ENCODE measurements around the gene CFTR. TPM values are rescaled to one million over a fixed set of nuclear protein-coding genes. Genes with fewer than 3 reads are reported as not detected.

Gene CFTR
- total and polyA plus RNA-seq, 4 experiments from 2014 or later = not detected

DNA sequence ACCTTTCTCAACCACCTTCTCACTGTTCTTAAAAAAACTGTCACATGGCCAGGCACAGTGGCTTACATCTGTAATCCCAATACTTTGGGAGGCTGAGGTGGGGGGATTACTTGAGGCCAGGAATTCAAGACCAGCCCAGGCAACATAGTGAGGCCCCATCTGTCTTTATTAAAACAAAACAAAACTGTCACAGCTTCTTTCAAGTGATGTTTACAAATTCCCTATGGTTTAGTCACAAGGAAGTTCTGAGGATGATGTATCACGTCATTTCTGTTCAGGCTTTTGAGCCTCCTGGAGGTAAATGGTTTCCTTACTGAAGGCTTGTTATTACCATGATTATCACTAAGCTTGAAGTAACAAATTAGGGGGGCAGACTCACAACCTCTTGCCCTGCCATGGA lies 186.2 kb downstream of the CFTR start:
- Histone ChIP-seq H3K4me1 (ENCODE audit: insufficient read depth, low read length) (no peaks in the 10 kb centered on the region), H3K27ac (ENCODE audit: low read depth, low read length) (no peak overlapping the region), H3K9me3 (ENCODE audit: control insufficient read depth in 1 of 2, low read length in 2 of 2) (no peaks in the 10 kb centered on the region), H3K4me3 (ENCODE audit: low read length in 2 of 2) (no peak overlapping the region), H3K36me3 (ENCODE audit: insufficient read depth, low read length) (no peaks in the 10 kb centered on the region), H3K27me3 (ENCODE audit: insufficient read depth, low read length) (no peaks in the 10 kb centered on the region)
- no peak overlapping the region for H3K27ac Mint-ChIP-seq
- intact Hi-C loops (cut with micrococcal nuclease) = no loop called here
- POLR2A ChIA-PET (ENCODE audit: partially characterized antibody) = no interaction called here
- H3K4me1 Mint-ChIP-seq = no peaks in the 10 kb centered on the region
- H3K9me3 Mint-ChIP-seq = peaks cover 0 to 7% (median 0%) of the 10 kb centered on the region in 8 donors
- CTCF ChIA-PET (ENCODE audit: partially characterized antibody) = no interaction called here
- no peak for DNase-seq
- H3K36me3 Mint-ChIP-seq = no peaks in the 10 kb centered on the region
- no peak overlapping the region for H3K4me3 Mint-ChIP-seq
- no peaks in the 10 kb centered on the region for H3K27me3 Mint-ChIP-seq

DNA sequence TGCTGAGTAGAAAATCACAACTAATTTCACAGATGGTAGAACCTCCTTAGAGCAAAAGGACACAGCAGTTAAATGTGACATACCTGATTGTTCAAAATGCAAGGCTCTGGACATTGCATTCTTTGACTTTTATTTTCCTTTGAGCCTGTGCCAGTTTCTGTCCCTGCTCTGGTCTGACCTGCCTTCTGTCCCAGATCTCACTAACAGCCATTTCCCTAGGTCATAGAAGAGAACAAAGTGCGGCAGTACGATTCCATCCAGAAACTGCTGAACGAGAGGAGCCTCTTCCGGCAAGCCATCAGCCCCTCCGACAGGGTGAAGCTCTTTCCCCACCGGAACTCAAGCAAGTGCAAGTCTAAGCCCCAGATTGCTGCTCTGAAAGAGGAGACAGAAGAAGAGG lies 186.9 kb downstream of the CFTR start:
- POLR2A ChIA-PET (ENCODE audit: partially characterized antibody) = no interaction called here
- H3K27ac Mint-ChIP-seq = no peak overlapping the region

DNA sequence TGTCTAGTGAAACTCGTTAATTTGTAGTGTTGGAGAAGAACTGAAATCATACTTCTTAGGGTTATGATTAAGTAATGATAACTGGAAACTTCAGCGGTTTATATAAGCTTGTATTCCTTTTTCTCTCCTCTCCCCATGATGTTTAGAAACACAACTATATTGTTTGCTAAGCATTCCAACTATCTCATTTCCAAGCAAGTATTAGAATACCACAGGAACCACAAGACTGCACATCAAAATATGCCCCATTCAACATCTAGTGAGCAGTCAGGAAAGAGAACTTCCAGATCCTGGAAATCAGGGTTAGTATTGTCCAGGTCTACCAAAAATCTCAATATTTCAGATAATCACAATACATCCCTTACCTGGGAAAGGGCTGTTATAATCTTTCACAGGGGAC lies 187.6 kb downstream of the CFTR start:
- ChIA-PET POLR2A (ENCODE audit: partially characterized antibody) (no interaction called here), CTCF (ENCODE audit: partially characterized antibody) (no interaction called here)

More for the DNA sequence above, 186.9 kb downstream of the CFTR start:
- H3K4me1 Mint-ChIP-seq = no peaks in the 10 kb centered on the region
- H3K9me3 Mint-ChIP-seq = peaks cover 0 to 8% (median 0%) of the 10 kb centered on the region in 8 donors
- CTCF ChIA-PET (ENCODE audit: partially characterized antibody) = no interaction called here
- Histone ChIP-seq H3K4me3 (ENCODE audit: low read length in 2 of 2) (no peak overlapping the region), H3K9me3 (ENCODE audit: control insufficient read depth in 1 of 2, low read length in 2 of 2) (no peaks in the 10 kb centered on the region), H3K4me1 (ENCODE audit: insufficient read depth, low read length) (no peaks in the 10 kb centered on the region), H3K27me3 (ENCODE audit: insufficient read depth, low read length) (no peaks in the 10 kb centered on the region), H3K36me3 (ENCODE audit: insufficient read depth, low read length) (no peaks in the 10 kb centered on the region), H3K27ac (ENCODE audit: low read depth, low read length) (no peak overlapping the region)
- H3K4me3 Mint-ChIP-seq = no peak overlapping the region
- no peak for DNase-seq
- intact Hi-C loops (cut with micrococcal nuclease) = no loop called here
- no peaks in the 10 kb centered on the region for H3K36me3 Mint-ChIP-seq
- no peaks in the 10 kb centered on the region for H3K27me3 Mint-ChIP-seq

DNA sequence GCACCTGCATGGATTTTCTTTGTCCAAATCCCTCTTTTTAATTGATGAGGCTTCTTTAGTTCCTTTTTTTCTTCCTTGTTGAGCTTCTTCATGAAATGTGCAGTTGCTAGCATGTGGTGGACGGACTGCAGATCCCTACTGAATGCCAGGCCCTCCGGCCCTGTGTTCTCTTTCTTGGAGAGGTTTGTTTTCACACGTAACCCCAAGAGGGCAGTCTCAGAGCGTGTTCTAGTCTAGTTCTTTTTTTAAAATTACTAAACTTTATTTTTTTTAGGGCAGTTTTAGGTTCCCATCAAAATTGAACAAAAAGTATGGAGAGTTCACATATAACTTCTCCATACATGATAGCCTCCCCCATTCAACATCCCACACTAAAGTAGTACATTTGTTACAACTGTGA lies 190.0 kb downstream of the CFTR start:
- Histone ChIP-seq H3K27me3 (ENCODE audit: insufficient read depth, low read length) (no peaks in the 10 kb centered on the region), H3K4me1 (ENCODE audit: insufficient read depth, low read length) (no peaks in the 10 kb centered on the region), H3K27ac (ENCODE audit: low read depth, low read length) (no peak overlapping the region), H3K9me3 (ENCODE audit: control insufficient read depth in 1 of 2, low read length in 2 of 2) (no peaks in the 10 kb centered on the region), H3K4me3 (ENCODE audit: low read length in 2 of 2) (no peak overlapping the region), H3K36me3 (ENCODE audit: insufficient read depth, low read length) (no peaks in the 10 kb centered on the region)
- peak overlapping the region in 1 of 7 donors; percentile 37 for H3K27ac Mint-ChIP-seq
- no peaks in the 10 kb centered on the region for H3K36me3 Mint-ChIP-seq
- no peaks in the 10 kb centered on the region for H3K27me3 Mint-ChIP-seq
- no peak overlapping the region for H3K4me3 Mint-ChIP-seq
- POLR2A ChIA-PET (ENCODE audit: partially characterized antibody) = no interaction called here
- no peak for DNase-seq
- intact Hi-C loops (cut with micrococcal nuclease) = no loop called here
- H3K4me1 Mint-ChIP-seq = no peaks in the 10 kb centered on the region
- CTCF ChIA-PET (ENCODE audit: partially characterized antibody) = no interaction called here
- peaks cover 0 to 3% (median 0%) of the 10 kb centered on the region in 8 donors for H3K9me3 Mint-ChIP-seq

More for the DNA sequence above, 187.6 kb downstream of the CFTR start:
- no peak overlapping the region for H3K27ac Mint-ChIP-seq
- H3K4me1 ChIP-seq (ENCODE audit: insufficient read depth, low read length) = no peaks in the 10 kb centered on the region
- no peak overlapping the region for H3K4me3 ChIP-seq (ENCODE audit: low read length in 2 of 2)
- no peak overlapping the region for H3K4me3 Mint-ChIP-seq
- H3K27me3 Mint-ChIP-seq = no peaks in the 10 kb centered on the region
- no peaks in the 10 kb centered on the region for H3K4me1 Mint-ChIP-seq
- H3K27me3 ChIP-seq (ENCODE audit: insufficient read depth, low read length) = no peaks in the 10 kb centered on the region
- no peaks in the 10 kb centered on the region for H3K36me3 Mint-ChIP-seq
- peaks cover 0 to 8% (median 0%) of the 10 kb centered on the region in 8 donors for H3K9me3 Mint-ChIP-seq
- H3K36me3 ChIP-seq (ENCODE audit: insufficient read depth, low read length) = no peaks in the 10 kb centered on the region
- no peak for DNase-seq
- no peak overlapping the region for H3K27ac ChIP-seq (ENCODE audit: low read depth, low read length)
- no peaks in the 10 kb centered on the region for H3K9me3 ChIP-seq (ENCODE audit: control insufficient read depth in 1 of 2, low read length in 2 of 2)
- intact Hi-C loops (cut with micrococcal nuclease) = no loop called here

DNA sequence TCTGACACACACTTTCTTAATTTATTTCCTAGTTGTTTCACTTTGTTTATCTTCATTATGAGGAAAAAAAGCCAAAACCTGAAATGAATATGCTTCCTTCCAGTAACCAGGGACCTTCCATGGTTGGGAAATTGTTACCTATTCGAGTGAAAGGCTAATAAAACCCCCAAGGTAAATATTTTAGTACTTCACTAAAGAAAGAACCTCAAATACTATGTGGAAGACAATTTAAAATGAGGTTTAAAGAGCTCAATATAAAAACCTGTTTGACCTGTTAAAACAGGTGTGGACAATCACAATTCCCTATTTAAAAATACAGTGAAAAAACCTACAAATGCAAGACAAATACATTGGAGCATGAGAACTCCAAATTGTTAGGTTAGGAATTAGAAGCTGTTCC lies 192.6 kb downstream of the CFTR start:
- Histone ChIP-seq H3K4me3 (ENCODE audit: low read length in 2 of 2) (no peak overlapping the region), H3K36me3 (ENCODE audit: insufficient read depth, low read length) (no peaks in the 10 kb centered on the region), H3K27ac (ENCODE audit: low read depth, low read length) (no peak overlapping the region), H3K4me1 (ENCODE audit: insufficient read depth, low read length) (no peaks in the 10 kb centered on the region), H3K9me3 (ENCODE audit: control insufficient read depth in 1 of 2, low read length in 2 of 2) (no peaks in the 10 kb centered on the region), H3K27me3 (ENCODE audit: insufficient read depth, low read length) (no peaks in the 10 kb centered on the region)
- Mint-ChIP-seq H3K4me3 (no peak overlapping the region), H3K27me3 (peaks cover 0 to 2% of the 10 kb centered on the region in 2 donors), H3K27ac (no peak overlapping the region), H3K4me1 (no peaks in the 10 kb centered on the region), H3K9me3 (peaks cover 0 to 3% (median 0%) of the 10 kb centered on the region in 8 donors), H3K36me3 (no peaks in the 10 kb centered on the region)
- no peak for DNase-seq
- ChIA-PET POLR2A (ENCODE audit: partially characterized antibody) (no interaction called here), CTCF (ENCODE audit: partially characterized antibody) (no interaction called here)
- intact Hi-C loops (cut with micrococcal nuclease) = no loop called here

DNA sequence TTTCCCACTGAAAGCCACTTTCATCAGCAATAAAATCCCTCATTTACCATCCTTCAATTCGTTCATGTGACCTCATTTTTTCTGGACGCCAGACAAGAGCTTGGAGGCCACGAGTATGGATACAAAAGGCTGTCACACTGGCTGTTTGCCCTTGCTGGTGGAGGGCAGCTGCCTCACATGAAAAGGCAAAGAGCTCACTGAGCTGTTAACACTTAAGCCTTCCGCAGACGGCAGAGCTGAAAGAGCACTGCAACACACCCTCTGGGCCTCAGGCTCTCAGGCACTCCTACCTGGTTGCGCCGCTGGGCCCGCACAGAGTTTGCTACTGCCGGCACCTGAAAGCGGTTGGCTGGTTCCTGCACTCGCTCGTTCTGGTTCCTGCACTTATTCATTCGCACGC lies 193.5 kb downstream of the CFTR start:
- peaks cover 0 to 3% (median 0%) of the 10 kb centered on the region in 8 donors for H3K9me3 Mint-ChIP-seq
- intact Hi-C loops (cut with micrococcal nuclease) = no loop called here
- H3K27me3 Mint-ChIP-seq = peaks cover 0 to 2% of the 10 kb centered on the region in 2 donors

DNA sequence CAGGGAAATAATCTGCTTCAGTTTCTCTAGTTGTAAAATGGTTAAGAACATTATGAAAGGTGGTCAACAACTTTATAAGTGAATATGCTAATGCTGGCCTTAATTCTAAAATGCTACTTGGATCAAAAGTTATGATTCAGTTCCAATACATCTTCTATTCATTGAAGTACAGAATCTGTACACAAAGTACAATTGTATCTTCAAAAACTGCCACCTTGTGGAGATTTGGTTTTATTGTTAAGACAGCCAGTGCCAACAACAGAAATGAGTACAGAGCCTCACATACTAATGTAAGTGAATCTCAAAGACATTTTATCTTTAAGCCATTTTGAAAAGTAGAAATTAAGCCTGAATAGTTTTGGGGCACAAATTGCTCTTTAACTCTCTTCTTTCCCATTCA lies 194.0 kb downstream of the CFTR start:
- Mint-ChIP-seq H3K4me1 (no peaks in the 10 kb centered on the region), H3K36me3 (no peaks in the 10 kb centered on the region), H3K27ac (no peak overlapping the region), H3K4me3 (no peak overlapping the region), H3K27me3 (peaks cover 0 to 2% of the 10 kb centered on the region in 2 donors), H3K9me3 (peaks cover 0 to 3% (median 0%) of the 10 kb centered on the region in 8 donors)
- Histone ChIP-seq H3K27ac (ENCODE audit: low read depth, low read length) (no peak overlapping the region), H3K4me3 (ENCODE audit: low read length in 2 of 2) (no peak overlapping the region), H3K4me1 (ENCODE audit: insufficient read depth, low read length) (no peaks in the 10 kb centered on the region), H3K36me3 (ENCODE audit: insufficient read depth, low read length) (no peaks in the 10 kb centered on the region), H3K9me3 (ENCODE audit: control insufficient read depth in 1 of 2, low read length in 2 of 2) (no peaks in the 10 kb centered on the region), H3K27me3 (ENCODE audit: insufficient read depth, low read length) (no peaks in the 10 kb centered on the region)
- POLR2A ChIA-PET (ENCODE audit: partially characterized antibody) = no interaction called here
- CTCF ChIA-PET (ENCODE audit: partially characterized antibody) = no interaction called here
- DNase-seq = no peak
- intact Hi-C loops (cut with micrococcal nuclease) = no loop called here

More for the DNA sequence above, 193.5 kb downstream of the CFTR start:
- CTCF ChIA-PET (ENCODE audit: partially characterized antibody) = no interaction called here
- H3K9me3 ChIP-seq (ENCODE audit: control insufficient read depth in 1 of 2, low read length in 2 of 2) = no peaks in the 10 kb centered on the region
- H3K27me3 ChIP-seq (ENCODE audit: insufficient read depth, low read length) = no peaks in the 10 kb centered on the region
- Mint-ChIP-seq H3K27ac (no peak overlapping the region), H3K4me1 (no peaks in the 10 kb centered on the region), H3K4me3 (no peak overlapping the region), H3K36me3 (no peaks in the 10 kb centered on the region)
- no peak for DNase-seq
- H3K36me3 ChIP-seq (ENCODE audit: insufficient read depth, low read length) = no peaks in the 10 kb centered on the region
- H3K4me1 ChIP-seq (ENCODE audit: insufficient read depth, low read length) = no peaks in the 10 kb centered on the region
- POLR2A ChIA-PET (ENCODE audit: partially characterized antibody) = no interaction called here
- no peak overlapping the region for H3K27ac ChIP-seq (ENCODE audit: low read depth, low read length)
- H3K4me3 ChIP-seq (ENCODE audit: low read length in 2 of 2) = no peak overlapping the region

DNA sequence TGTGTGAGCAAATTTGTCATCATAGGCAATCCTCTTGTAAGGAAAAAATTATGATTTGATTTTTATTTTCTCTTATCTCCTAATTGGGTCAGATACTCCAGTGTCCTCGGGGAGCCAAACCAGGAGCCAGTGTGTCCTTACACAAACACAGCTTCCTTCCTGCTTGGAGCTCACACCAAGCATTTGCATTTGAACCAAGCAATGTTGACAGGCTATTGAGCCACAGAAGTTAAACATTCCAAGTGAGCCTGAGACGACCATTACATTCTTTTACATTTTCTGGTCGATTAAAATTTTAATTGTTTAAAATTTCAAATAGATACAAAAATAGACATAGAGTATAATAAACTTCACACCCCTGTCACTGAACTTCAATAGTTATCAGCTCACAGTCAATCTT lies 194.8 kb downstream of the CFTR start:
- Mint-ChIP-seq H3K27me3 (peaks cover 0 to 2% of the 10 kb centered on the region in 2 donors), H3K4me1 (no peaks in the 10 kb centered on the region), H3K27ac (no peak overlapping the region), H3K9me3 (peaks cover 0 to 3% (median 0%) of the 10 kb centered on the region in 8 donors), H3K4me3 (no peak overlapping the region), H3K36me3 (no peaks in the 10 kb centered on the region)
- Histone ChIP-seq H3K4me1 (ENCODE audit: insufficient read depth, low read length) (no peaks in the 10 kb centered on the region), H3K36me3 (ENCODE audit: insufficient read depth, low read length) (no peaks in the 10 kb centered on the region), H3K27me3 (ENCODE audit: insufficient read depth, low read length) (no peaks in the 10 kb centered on the region), H3K27ac (ENCODE audit: low read depth, low read length) (no peak overlapping the region), H3K4me3 (ENCODE audit: low read length in 2 of 2) (no peak overlapping the region), H3K9me3 (ENCODE audit: control insufficient read depth in 1 of 2, low read length in 2 of 2) (no peaks in the 10 kb centered on the region)
- ChIA-PET POLR2A (ENCODE audit: partially characterized antibody) (no interaction called here), CTCF (ENCODE audit: partially characterized antibody) (no interaction called here)
- intact Hi-C loops (cut with micrococcal nuclease) = no loop called here
- no peak for DNase-seq
